Caco-2 (cell line): Measurements from ENCODE around the gene MICU1. TPM values are rescaled to one million over a fixed set of nuclear protein-coding genes. Genes with fewer than 3 reads are reported as not detected.

Experiments
- BruUV-seq: library from RNA; stranded (reverse); fragments of 400-500 nt; replicated peaks from 2 replicates; lab custom pipeline; 2021; lab: Mats Ljungman, UMichigan
- CTCF ChIA-PET: fragments of 300-600 bp; sonication (Branson Sonifier 250); formaldehyde crosslinking; loops from one replicate; lab custom pipeline; 2022; ENCODE audit warnings: antibody characterized with exemption; lab: Charles Lee
- POLR2A ChIA-PET: fragments of 300-600 bp; sonication (Branson Sonifier 250); formaldehyde crosslinking; loops from one replicate; lab custom pipeline; 2022; ENCODE audit warnings: antibody characterized with exemption; lab: Charles Lee
- DNase-seq, 2 experiments: peaks; one replicate each; pipeline versions ENCODE4 v3.0.0 to v3.0.0-alpha.2; 2020 to 2022
- H3K27me3 ChIP-seq: replicated peaks from 2 replicates; pipeline ENCODE4 v1.6.0; 2011; ENCODE audit warnings: low read length; ENCODE audit not compliant: control insufficient read depth, insufficient read depth
- H3K36me3 ChIP-seq: 2 replicates; pipeline ENCODE4 v1.5.1; 2011; ENCODE audit warnings: low read length; ENCODE audit not compliant: control insufficient read depth, insufficient read depth
- H3K4me1 ChIP-seq: fragments of 250-450 bp; sonication (Bioruptor Pico); 2 replicates; pipeline ENCODE4 v1.5.1; 2020; ENCODE audit warnings: mild to moderate bottlenecking
- H3K4me3 ChIP-seq: 2 replicates; pipeline ENCODE4 v1.5.1; 2011; ENCODE audit warnings: low read depth, mild to moderate bottlenecking, control low read depth, low read length
- H3K9me3 ChIP-seq: fragments of 250-450 bp; sonication (Bioruptor Pico); 2 replicates; pipeline ENCODE4 v1.5.1; 2020; ENCODE audit warnings: mild to moderate bottlenecking, moderate library complexity
- H3K27ac Mint-ChIP-seq: one replicate; pipeline ENCODE4 v1.8.0; 2022; ENCODE audit warnings: mixed read lengths; ENCODE audit not compliant: unreplicated experiment
- H3K27me3 Mint-ChIP-seq: one replicate; pipeline ENCODE4 v1.8.0; 2022; ENCODE audit warnings: mixed read lengths; ENCODE audit not compliant: insufficient read depth, unreplicated experiment
- H3K36me3 Mint-ChIP-seq: one replicate; pipeline ENCODE4 v1.8.0; 2022; ENCODE audit warnings: mild to moderate bottlenecking, mixed read lengths; ENCODE audit not compliant: insufficient read depth, unreplicated experiment
- H3K4me1 Mint-ChIP-seq: one replicate; pipeline ENCODE4 v1.8.0; 2022; ENCODE audit warnings: low read depth, mixed read lengths; ENCODE audit not compliant: unreplicated experiment
- H3K4me3 Mint-ChIP-seq: one replicate; pipeline ENCODE4 v1.8.0; 2022; ENCODE audit warnings: mild to moderate bottlenecking, moderate library complexity, mixed read lengths; ENCODE audit not compliant: unreplicated experiment
- H3K9me3 Mint-ChIP-seq: one replicate; pipeline ENCODE4 v1.8.0; 2022; ENCODE audit warnings: mixed read lengths; ENCODE audit not compliant: unreplicated experiment
- CTCF ChIP-seq, 2 experiments: fragments of 200-600 bp in 1 of 2; IDR thresholded peaks; 1 replicate in 1 of 2; 2 replicates in 1 of 2; pipeline versions ENCODE4 v1.5.1 to v1.8.0; 2011 to 2022; ENCODE audit warnings: antibody characterized with exemption in 1 of 2, control low read depth in 1 of 2, inconsistent platforms in 1 of 2, low read depth in 1 of 2, low read length in 1 of 2, mild to moderate bottlenecking in 1 of 2, moderate library complexity in 1 of 2; ENCODE audit not compliant: insufficient read depth in 1 of 2, severe bottlenecking in 1 of 2, unreplicated experiment in 1 of 2
- intact Hi-C: fragments of 100-400 bp; cut with micrococcal nuclease; formaldehyde crosslinking; loops from one replicate; pipeline ENCODE4 v1.10.0; 2022; ENCODE audit not compliant: unreplicated experiment
- total RNA-seq: library from RNA; stranded (reverse); gene quantifications from 2 replicates; pipeline ENCODE4 v1.2.3, GENCODE V29; 2022

Gene MICU1
- total RNA-seq, 1 experiment from 2014 or later: 83.2 TPM

GRCh38 chr10:72616716-72617115 lies 9.2 kb downstream of the MICU1 start:
- intact Hi-C loops: no loop called here
- ChIA-PET CTCF (no interaction called here), POLR2A (no interaction called here)

GRCh38 chr10:72615970-72616369 lies 9.9 kb downstream of the MICU1 start:
- Mint-ChIP-seq H3K4me3 (no peak overlapping the region), H3K4me1 (no peaks in the 10 kb centered on the region), H3K9me3 (no peaks in the 10 kb centered on the region), H3K27me3 (no peaks in the 10 kb centered on the region), H3K36me3 (no peaks in the 10 kb centered on the region), H3K27ac (no peak overlapping the region)
- Histone ChIP-seq H3K27me3 (no peaks in the 10 kb centered on the region), H3K4me3 (no peak overlapping the region), H3K4me1 (no peaks in the 10 kb centered on the region), H3K9me3 (no peaks in the 10 kb centered on the region), H3K36me3 (no peaks in the 10 kb centered on the region)
- intact Hi-C loops: no loop called here
- no peak for DNase-seq
- no TSS peak for BruUV-seq
- ChIA-PET CTCF (interaction anchor here (0.5 kb wide), 1 partner anchor 141 kb away, joined by 3 read pairs; no protein-coding TSS in a partner anchor), POLR2A (no interaction called here)
- TF ChIP-seq CTCF (IDR thresholded peaks at IDR 0.05; ENCODE audit: insufficient read depth in 1 of 2, low read depth in 1 of 2, low read length in 1 of 2, severe bottlenecking in 1 of 2, unreplicated experiment in 1 of 2): no peak

More at GRCh38 chr10:72616716-72617115, 9.2 kb downstream of the MICU1 start:
- DNase-seq: no peak
- Histone ChIP-seq H3K9me3 (no peaks in the 10 kb centered on the region), H3K27me3 (no peaks in the 10 kb centered on the region), H3K4me3 (no peak overlapping the region), H3K36me3 (no peaks in the 10 kb centered on the region), H3K4me1 (no peaks in the 10 kb centered on the region)
- Mint-ChIP-seq H3K27ac (no peak overlapping the region), H3K9me3 (no peaks in the 10 kb centered on the region), H3K36me3 (no peaks in the 10 kb centered on the region), H3K27me3 (no peaks in the 10 kb centered on the region), H3K4me3 (no peak overlapping the region), H3K4me1 (no peaks in the 10 kb centered on the region)
- no TSS peak for BruUV-seq
- TF ChIP-seq CTCF (IDR thresholded peaks at IDR 0.05; ENCODE audit: insufficient read depth in 1 of 2, low read depth in 1 of 2, low read length in 1 of 2, severe bottlenecking in 1 of 2, unreplicated experiment in 1 of 2): no peak

- BruUV-seq: no TSS peak
- ChIA-PET CTCF (interaction anchor here (0.6 kb wide), 1 partner anchor 486 kb away, joined by 3 read pairs; no protein-coding TSS in a partner anchor), POLR2A (no interaction called here)
- no peak overlapping the region for H3K27ac Mint-ChIP-seq
- H3K4me1 ChIP-seq: no peaks in the 10 kb centered on the region
- H3K4me1 Mint-ChIP-seq: no peaks in the 10 kb centered on the region
- peaks cover 6% of the 10 kb centered on the region for H3K36me3 Mint-ChIP-seq
- H3K4me3 Mint-ChIP-seq: no peak overlapping the region
- no peaks in the 10 kb centered on the region for H3K27me3 Mint-ChIP-seq
- no peaks in the 10 kb centered on the region; the same call in 1 of the 2 replicates for H3K36me3 ChIP-seq
- no peak overlapping the region for H3K4me3 ChIP-seq
- intact Hi-C loops: no loop called here
- H3K9me3 Mint-ChIP-seq: no peaks in the 10 kb centered on the region
- H3K27me3 ChIP-seq: no peaks in the 10 kb centered on the region
- no peaks in the 10 kb centered on the region for H3K9me3 ChIP-seq
- no peak for TF ChIP-seq CTCF (IDR thresholded peaks at IDR 0.05; ENCODE audit: insufficient read depth in 1 of 2, low read depth in 1 of 2, low read length in 1 of 2, severe bottlenecking in 1 of 2, unreplicated experiment in 1 of 2)
- no peak for DNase-seq
Measured at GRCh38 chr10:72612203-72612826, 13.6 kb downstream of the MICU1 start.
